HG03575 (cell line): ENCODE results near the gene CABLES1.
"Not testable (repeated sequence)": the region's sequence is repeated elsewhere in the genome, so short reads cannot be mapped to it uniquely, and the experiment has no call there.

Experiments used
- ATAC-seq: cut with Tn5 transposase; IDR thresholded peaks from one replicate; pipeline ENCODE4 v1.9.1; 2021; ENCODE audit not compliant: unreplicated experiment, insufficient number of reproducible peaks, low FRiP score; ENCODE audit errors: extremely low read depth

Gene CABLES1

GRCh38 chr18:23137788-23138216 is 2.5 kb downstream of the CABLES1 start:
- ATAC-seq: no peak

GRCh38 chr18:23138471-23138870 is 3.2 kb downstream of the CABLES1 start:
- no peak for ATAC-seq

- no peak for ATAC-seq
Observed at GRCh38 chr18:23141104-23141999, 6.1 kb downstream of the CABLES1 start.

GRCh38 chr18:23142251-23142929 is 7.1 kb downstream of the CABLES1 start:
- ATAC-seq: no peak

GRCh38 chr18:23143016-23143814 is 7.9 kb downstream of the CABLES1 start:
- no peak for ATAC-seq

- no peak for ATAC-seq
Observed at GRCh38 chr18:23143815-23144261, 8.6 kb downstream of the CABLES1 start.

- ATAC-seq: no peak
Observed at GRCh38 chr18:23144640-23145039, 9.4 kb downstream of the CABLES1 start.

GRCh38 chr18:23145621-23146020 is 10.3 kb downstream of the CABLES1 start:
- no peak for ATAC-seq

GRCh38 chr18:23146861-23147469 is 11.7 kb downstream of the CABLES1 start:
- ATAC-seq: no peak

- no peak for ATAC-seq
Observed at GRCh38 chr18:23148382-23148781, 13.1 kb downstream of the CABLES1 start.

- no peak for ATAC-seq
Observed at GRCh38 chr18:23149570-23149969, 14.3 kb downstream of the CABLES1 start.

- no peak for ATAC-seq
Observed at GRCh38 chr18:23151414-23152099, 16.3 kb downstream of the CABLES1 start.

GRCh38 chr18:23154030-23154429 is 18.7 kb downstream of the CABLES1 start:
- no peak for ATAC-seq

- ATAC-seq: no peak
Observed at GRCh38 chr18:23154823-23155500, 19.7 kb downstream of the CABLES1 start.

GRCh38 chr18:23155537-23155936 is 20.3 kb downstream of the CABLES1 start:
- no peak for ATAC-seq

GRCh38 chr18:23156134-23156533 is 20.8 kb downstream of the CABLES1 start:
- no peak for ATAC-seq

- ATAC-seq: no peak
Observed at GRCh38 chr18:23158058-23158457, 22.8 kb downstream of the CABLES1 start.

- not testable (repeated sequence) for ATAC-seq
Observed at GRCh38 chr18:23158884-23159283, 23.6 kb downstream of the CABLES1 start.
